ENCODE data around the gene DDAH2. TPM values are rescaled to one million over a fixed set of nuclear protein-coding genes. Genes with fewer than 3 reads are reported as not detected.

The DDAH2 gene
- total and polyA plus RNA-seq, 10 of the 15 experiments (the other 5 are each of a cell fraction or from before 2014, with no cell fraction given): 0.35 to 9.9 (median 6.2) TPM

DNA sequence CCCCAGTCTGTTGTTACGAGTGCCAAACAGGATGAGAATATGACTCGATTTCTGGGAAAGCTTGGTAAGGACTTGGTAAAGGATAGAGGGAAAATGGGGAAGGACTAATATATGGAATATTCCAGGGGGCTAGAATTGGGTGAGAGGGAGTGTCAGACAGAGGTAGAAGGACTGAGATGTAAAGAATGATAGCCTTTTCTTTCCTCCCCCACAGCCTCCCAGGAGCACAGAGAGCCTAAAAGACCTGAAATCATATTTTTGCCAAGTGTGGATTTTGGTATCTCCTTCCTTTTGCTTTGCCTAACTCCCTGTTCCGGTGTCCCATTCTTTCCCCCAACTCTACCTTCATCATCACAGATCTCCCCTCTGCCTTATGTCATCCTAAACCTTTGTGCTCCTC, 13.8 kb upstream of the DDAH2 start:
- no peaks in the 10 kb centered on the region for H3K9me3 ChIP-seq (replicated peaks; ENCODE audit: control insufficient read depth, insufficient read depth, low read length)
- no peak for TF ChIP-seq ZNF217 (IDR thresholded peaks at IDR 0.05)
- no peak for TF ChIP-seq PAX5 (IDR thresholded peaks at IDR 0.05; ENCODE audit: borderline replicate concordance, low read depth, low read length)
- no peak for TF ChIP-seq POLR2AphosphoS5 (IDR thresholded peaks at IDR 0.05; ENCODE audit: low read length)
- TF ChIP-seq POU2F2 (IDR thresholded peaks at IDR 0.05; ENCODE audit: borderline replicate concordance, low read depth, low read length): no peak
- TF ChIP-seq RCOR1 (conservative IDR thresholded peaks at IDR 0.05; ENCODE audit: low read depth, low read length): no peak
- no peak for TF ChIP-seq BCL3 (IDR thresholded peaks at IDR 0.05; ENCODE audit: borderline replicate concordance, insufficient read depth, low read depth, low read length, poor library complexity, severe bottlenecking)
- no peak for TF ChIP-seq NKRF (conservative IDR thresholded peaks at IDR 0.05)
- TF ChIP-seq, protein P1, sequence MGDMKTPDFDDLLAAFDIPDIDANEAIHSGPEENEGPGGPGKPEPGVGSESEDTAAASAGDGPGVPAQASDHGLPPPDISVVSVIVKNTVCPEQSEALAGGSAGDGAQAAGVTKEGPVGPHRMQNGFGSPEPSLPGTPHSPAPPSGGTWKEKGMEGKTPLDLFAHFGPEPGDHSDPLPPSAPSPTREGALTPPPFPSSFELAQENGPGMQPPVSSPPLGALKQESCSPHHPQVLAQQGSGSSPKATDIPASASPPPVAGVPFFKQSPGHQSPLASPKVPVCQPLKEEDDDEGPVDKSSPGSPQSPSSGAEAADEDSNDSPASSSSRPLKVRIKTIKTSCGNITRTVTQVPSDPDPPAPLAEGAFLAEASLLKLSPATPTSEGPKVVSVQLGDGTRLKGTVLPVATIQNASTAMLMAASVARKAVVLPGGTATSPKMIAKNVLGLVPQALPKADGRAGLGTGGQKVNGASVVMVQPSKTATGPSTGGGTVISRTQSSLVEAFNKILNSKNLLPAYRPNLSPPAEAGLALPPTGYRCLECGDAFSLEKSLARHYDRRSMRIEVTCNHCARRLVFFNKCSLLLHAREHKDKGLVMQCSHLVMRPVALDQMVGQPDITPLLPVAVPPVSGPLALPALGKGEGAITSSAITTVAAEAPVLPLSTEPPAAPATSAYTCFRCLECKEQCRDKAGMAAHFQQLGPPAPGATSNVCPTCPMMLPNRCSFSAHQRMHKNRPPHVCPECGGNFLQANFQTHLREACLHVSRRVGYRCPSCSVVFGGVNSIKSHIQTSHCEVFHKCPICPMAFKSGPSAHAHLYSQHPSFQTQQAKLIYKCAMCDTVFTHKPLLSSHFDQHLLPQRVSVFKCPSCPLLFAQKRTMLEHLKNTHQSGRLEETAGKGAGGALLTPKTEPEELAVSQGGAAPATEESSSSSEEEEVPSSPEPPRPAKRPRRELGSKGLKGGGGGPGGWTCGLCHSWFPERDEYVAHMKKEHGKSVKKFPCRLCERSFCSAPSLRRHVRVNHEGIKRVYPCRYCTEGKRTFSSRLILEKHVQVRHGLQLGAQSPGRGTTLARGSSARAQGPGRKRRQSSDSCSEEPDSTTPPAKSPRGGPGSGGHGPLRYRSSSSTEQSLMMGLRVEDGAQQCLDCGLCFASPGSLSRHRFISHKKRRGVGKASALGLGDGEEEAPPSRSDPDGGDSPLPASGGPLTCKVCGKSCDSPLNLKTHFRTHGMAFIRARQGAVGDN (IDR thresholded peaks at IDR 0.05): no peak
- no peak for TF ChIP-seq CBFB (IDR thresholded peaks at IDR 0.05; ENCODE audit: low read depth)
- TF ChIP-seq BCLAF1 (IDR thresholded peaks at IDR 0.05): no peak
- TF ChIP-seq, protein P2, sequence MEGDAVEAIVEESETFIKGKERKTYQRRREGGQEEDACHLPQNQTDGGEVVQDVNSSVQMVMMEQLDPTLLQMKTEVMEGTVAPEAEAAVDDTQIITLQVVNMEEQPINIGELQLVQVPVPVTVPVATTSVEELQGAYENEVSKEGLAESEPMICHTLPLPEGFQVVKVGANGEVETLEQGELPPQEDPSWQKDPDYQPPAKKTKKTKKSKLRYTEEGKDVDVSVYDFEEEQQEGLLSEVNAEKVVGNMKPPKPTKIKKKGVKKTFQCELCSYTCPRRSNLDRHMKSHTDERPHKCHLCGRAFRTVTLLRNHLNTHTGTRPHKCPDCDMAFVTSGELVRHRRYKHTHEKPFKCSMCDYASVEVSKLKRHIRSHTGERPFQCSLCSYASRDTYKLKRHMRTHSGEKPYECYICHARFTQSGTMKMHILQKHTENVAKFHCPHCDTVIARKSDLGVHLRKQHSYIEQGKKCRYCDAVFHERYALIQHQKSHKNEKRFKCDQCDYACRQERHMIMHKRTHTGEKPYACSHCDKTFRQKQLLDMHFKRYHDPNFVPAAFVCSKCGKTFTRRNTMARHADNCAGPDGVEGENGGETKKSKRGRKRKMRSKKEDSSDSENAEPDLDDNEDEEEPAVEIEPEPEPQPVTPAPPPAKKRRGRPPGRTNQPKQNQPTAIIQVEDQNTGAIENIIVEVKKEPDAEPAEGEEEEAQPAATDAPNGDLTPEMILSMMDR (IDR thresholded peaks at IDR 0.05 in 2 of 3, conservative IDR thresholded peaks at IDR 0.05 in 1 of 3; ENCODE audit: control insufficient read depth in 2 of 3, extremely low read depth in 1 of 3, insufficient read depth in 1 of 3, low read depth in 3 of 3, low read length in 3 of 3): no peak
- no peak overlapping the region for H3K4me2 ChIP-seq (ENCODE audit: control insufficient read depth, insufficient read depth)
- WGBS (ENCODE audit: insufficient coverage, insufficient replicate concordance, low lambda C conversion rate, missing lambda C conversion rate): 100% methylated on average over 3 of the region's 3 CpGs
- ChIA-PET CTCF (interaction anchor here (1.0 to 1.6 kb wide), 2 partner anchors 10 to 27 kb away, joined by 4 read pairs; no protein-coding TSS in a partner anchor), SMC1A (ENCODE audit: uncharacterized antibody, unreplicated experiment) (interaction anchor here (0.9 kb wide), 1 partner anchor 27 kb away, joined by 3 read pairs; no protein-coding TSS in a partner anchor), POLR2A (interaction anchor here (0.5 kb wide), 1 partner anchor 95 kb away, joined by 3 read pairs; no protein-coding TSS in a partner anchor), RAD21 (ENCODE audit: unreplicated experiment) (interaction anchor here (0.7 kb wide), 1 partner anchor 27 kb away, joined by 4 read pairs; no protein-coding TSS in a partner anchor)
- no peak for DNase-seq (ENCODE audit: low read depth, low spot score)
- FAIRE-seq: no peak
- no peaks in the 10 kb centered on the region for H3K27me3 ChIP-seq (replicated peaks in 1 of 2; ENCODE audit: control insufficient read depth in 2 of 2, insufficient read depth in 2 of 2, low read length in 1 of 2)
- H3K27ac ChIP-seq (ENCODE audit: control insufficient read depth, insufficient read depth): no peak overlapping the region
- H3K79me2 ChIP-seq (ENCODE audit: control insufficient read depth, insufficient read depth, low read length): peaks cover 11% of the 10 kb centered on the region
- intact Hi-C loops (cut with micrococcal nuclease; ENCODE audit: unreplicated experiment): no loop called here
- no peak for ATAC-seq
- peaks cover 1 to 4% of the 10 kb centered on the region in 2 experiments; a peak in 2 of 4 replicates for H3K36me3 ChIP-seq (ENCODE audit: control insufficient read depth in 2 of 2, insufficient read depth in 2 of 2, low read length in 1 of 2)
- H3K9ac ChIP-seq (ENCODE audit: control insufficient read depth, insufficient read depth, low read length): no peak overlapping the region
- no peak overlapping the region for H2AFZ ChIP-seq (ENCODE audit: control insufficient read depth, low read depth, low read length)
- no peaks in the 10 kb centered on the region for H4K20me1 ChIP-seq (ENCODE audit: control insufficient read depth, insufficient read depth)
- in situ Hi-C loops (cut with MboI): no loop called here
- peaks cover 12% of the 10 kb centered on the region for H3K4me1 ChIP-seq (ENCODE audit: control insufficient read depth, insufficient read depth, low read length)
- H3K4me3 ChIP-seq: no peak overlapping the region
- no TSS peak for BruUV-seq (replicated peaks)
